Measurements from ENCODE around the gene TBCEL.
"Not testable (repeated sequence)": the region's sequence is repeated elsewhere in the genome, so short reads cannot be mapped to it uniquely, and the experiment has no call there.

The TBCEL gene

GRCh38 chr11:121023848-121024751, at the start of gene TBCEL:
TSS of gene TBCEL (plus strand) at chr11:121024102. CDS start at chr11:121045691, 21,589 bp downstream.
- DNase-seq (ENCODE audit: low read depth, low spot score) = peak; percentile 96

- DNase-seq (ENCODE audit: low read depth, low spot score) = no peak
Observed at GRCh38 chr11:120974466-120974865, 49.4 kb upstream of the TBCEL start.

- DNase-seq (ENCODE audit: low read depth, low spot score) = no peak
Observed at GRCh38 chr11:120974965-120975364, 48.9 kb upstream of the TBCEL start.

DNA sequence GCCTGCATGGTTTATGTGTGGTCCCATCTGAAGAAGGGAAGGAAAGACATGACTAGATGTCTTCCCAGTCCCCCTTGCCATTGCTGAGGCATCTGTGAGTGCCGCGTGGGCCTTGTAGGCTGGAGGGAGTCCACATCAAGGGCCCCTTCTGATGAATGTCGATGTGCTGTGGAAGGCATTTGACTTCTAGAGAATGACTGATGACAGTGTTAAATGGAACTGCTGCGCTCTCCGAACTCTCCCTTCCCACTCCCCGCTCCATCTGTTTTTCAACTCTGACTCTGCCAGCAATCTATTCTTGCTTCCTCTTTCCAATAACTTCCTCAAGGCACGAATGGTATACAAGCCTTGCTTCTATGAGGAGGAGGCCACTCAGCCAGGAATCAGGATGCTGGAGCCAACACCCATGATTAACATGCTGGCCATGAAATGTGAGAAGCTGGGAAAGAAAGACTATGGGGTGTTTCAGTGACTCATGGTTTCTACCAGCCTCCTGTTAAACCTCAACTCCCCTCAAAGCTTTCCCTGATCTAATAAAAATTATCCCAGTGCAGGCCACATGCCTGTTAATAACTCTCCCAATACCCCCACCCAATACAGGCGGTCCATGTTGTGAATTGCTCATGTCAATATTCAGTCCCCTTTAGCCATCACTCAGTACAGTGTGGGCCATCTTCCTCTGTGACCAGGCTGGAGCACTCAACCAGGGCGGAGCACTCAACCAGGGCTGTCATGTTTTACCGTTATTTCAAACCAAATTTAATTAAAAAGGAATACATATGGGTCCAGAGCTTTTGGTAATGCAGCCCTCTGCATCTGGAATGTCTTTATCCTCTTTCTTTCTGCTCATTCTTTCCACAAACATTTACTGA, 46.4 kb upstream of the TBCEL start:
- no peak for DNase-seq (ENCODE audit: low read depth, low spot score)

DNA sequence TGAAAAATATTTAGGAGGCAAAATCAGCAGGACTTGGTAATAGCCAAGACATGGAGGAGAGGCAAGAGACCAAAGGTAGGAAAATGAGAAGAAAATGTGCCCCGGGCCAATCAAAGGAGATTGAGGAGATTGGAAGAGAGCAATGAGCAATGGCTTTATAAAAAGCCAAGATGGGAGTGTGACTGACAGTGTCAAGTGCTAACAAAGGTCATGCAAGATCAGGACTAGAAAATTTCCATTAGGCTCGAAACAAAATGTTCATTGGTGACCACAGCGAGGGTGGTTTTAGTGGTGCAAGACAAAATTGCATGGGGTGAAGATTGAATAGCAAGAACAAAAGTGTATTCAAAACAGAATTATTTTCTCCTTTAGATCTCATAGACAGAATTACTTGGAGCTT, 45.2 kb upstream of the TBCEL start:
- DNase-seq (ENCODE audit: low read depth, low spot score) = no peak

DNA sequence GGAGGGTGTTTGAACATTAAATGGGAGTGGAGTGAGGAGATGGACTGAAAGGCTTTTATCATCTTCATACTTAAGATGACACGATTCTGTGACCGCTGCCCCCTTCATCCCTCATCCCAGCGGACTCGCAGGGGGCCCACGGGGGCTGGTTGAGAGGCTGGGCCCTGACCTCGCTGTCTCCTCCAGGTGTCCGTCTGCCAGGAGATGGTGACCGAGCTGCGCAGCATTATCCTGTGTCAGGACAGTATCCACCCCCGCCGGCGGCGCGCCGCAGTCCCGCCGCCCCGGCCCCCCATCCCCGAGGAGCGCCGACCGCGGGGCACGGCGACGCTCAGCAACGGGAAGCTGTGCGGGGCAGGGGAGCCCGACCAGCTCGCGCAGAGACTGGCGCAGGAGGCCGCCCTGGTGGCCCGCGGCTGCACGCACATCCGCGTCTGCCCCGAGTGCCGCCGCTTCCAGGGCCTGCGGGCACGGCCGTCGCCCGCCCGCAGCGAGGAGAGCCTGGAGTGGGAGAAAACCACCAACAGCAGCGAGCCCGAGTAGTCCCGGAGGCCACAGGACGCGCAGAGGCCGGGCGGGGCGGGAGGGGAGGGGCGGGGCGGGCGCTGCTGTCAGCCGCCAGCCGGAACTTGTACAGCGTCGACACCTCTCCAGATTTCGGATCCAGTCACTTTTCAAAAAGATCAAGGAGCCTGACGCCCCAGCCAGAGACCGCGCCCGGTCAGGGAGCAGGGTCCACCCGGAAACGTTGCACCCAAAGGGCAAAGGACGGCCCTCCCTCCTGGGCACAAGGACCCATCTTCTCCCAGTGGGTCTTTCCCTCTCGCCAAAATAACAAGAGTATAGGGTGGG, 38.0 kb upstream of the TBCEL start:
- DNase-seq (ENCODE audit: low read depth, low spot score) = peak; percentile 85

GRCh38 chr11:120988603-120989002, 35.3 kb upstream of the TBCEL start:
- no peak for DNase-seq (ENCODE audit: low read depth, low spot score)

DNA sequence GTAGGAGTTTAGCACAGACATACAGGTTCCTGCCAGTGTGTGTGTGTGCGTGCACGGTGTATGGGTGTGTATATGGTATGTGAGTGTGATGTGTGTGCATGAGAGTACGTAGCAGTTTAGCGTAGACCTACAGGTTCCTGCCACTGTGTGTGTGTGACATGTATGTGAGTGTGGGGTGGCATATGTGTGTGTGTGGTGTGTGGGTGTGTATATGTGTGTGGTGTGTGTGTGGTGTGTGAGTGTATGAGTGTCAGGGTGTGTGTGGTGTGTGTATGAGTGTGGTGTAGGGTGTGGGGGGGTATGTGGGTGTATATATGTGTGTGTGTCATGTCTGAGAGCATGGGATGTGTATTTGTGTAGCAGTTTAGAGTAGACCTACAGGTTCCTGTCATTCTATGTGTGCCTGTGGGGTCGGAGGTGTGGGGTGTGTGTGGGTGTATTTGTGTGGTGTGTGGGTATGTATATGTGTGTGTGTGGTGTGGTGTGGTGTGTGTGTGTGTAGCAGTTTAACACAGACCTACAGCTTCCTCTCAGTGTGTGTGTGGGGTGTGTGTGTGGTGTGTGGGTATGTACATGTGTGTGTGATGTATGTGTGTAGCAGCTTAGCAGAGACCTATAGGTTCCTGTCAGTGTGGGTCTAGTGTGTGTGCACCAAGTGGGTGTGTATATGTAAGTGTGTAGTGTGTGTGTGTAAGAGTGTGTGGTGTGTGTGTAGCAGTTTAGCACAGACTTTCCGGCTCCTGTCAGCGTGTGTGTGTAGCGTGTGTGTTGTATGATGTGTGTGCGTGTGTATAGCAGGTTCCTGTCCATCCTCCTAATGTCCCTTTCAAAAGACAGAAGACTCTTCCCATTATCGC, 31.8 kb upstream of the TBCEL start:
- DNase-seq (ENCODE audit: low read depth, low spot score) = no peak

DNA sequence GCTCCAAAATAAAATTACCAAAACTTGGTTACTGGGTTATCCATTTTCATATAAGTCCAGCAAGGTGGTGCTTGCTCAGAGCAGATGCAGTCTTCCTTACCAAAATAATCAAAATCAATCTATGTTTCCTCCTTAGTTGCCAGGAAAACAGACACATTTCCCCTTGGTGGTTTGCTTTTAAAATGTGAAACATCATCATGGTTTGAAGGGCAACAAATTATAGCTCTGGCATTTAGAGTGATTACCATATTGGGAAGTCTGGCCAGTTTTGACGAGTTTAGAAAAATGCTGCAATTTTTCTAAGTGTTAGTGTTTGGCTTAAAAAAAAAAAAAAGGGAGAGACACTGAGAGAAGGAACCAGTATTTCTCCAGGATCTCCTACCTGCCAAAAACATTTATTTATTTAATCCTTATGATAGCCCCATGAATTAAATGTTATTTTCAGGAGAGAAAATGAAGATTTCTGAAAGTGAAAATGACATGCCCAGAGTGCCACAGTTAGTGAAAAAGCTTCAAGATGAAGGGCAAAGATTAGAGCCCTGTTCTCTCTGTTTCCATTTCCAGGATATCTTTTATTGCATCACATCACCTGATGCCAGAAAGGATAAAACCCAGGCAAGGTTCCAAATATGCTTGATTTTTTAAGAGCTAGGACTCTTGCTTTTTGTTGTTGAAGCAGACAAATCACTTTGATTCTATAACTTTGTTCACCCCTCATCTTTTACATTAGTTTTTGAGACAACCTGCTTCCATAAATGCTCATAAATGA, 29.6 kb upstream of the TBCEL start:
- DNase-seq (ENCODE audit: low read depth, low spot score) = no peak

DNA sequence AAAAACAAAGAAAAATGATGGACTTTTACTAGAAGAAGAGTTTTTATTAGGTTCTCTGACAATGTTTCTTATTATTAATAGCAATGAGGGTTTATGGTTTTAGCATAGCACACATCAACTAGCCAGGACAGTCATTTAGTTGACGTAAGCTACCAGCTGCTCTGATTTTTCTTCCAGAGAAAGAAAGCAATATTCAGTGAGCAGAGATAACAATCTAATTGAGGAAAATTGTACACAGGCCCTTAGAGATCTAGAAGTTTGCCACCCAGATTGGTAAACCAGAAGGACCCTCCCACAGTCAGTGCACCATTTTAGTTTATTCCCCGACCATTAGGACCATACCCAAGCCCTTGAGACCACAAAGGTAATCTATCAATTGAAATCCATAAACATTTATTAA, 28.7 kb upstream of the TBCEL start:
- DNase-seq (ENCODE audit: low read depth, low spot score) = no peak

DNA sequence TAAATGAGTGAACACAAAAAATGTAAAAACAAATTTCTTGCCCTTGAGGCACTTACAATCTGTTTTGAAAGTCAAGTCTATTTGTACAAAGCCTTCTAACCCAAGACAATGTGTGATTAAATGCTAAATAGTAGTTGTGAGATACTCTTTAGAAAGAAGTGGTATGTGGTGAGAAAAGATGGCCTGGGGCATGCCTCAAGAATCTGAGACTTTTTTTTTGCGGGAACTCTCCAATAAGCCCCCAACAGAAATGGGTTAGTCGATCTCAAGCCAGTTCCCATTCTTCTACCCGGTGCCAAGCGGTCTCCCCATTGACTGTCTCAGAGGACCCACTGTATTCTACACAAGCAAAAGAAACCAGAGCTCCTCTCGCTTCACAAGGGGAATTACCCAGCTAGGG, 26.9 kb upstream of the TBCEL start:
- DNase-seq (ENCODE audit: low read depth, low spot score) = peak; percentile 53

GRCh38 chr11:120998581-120998980, 25.3 kb upstream of the TBCEL start:
- DNase-seq (ENCODE audit: low read depth, low spot score) = peak; percentile 74

- DNase-seq (ENCODE audit: low read depth, low spot score) = no peak
Observed at GRCh38 chr11:121004206-121004840, 19.6 kb upstream of the TBCEL start.

GRCh38 chr11:121006922-121007321, 17.0 kb upstream of the TBCEL start:
- no peak for DNase-seq (ENCODE audit: low read depth, low spot score)

GRCh38 chr11:121008551-121008950, 15.4 kb upstream of the TBCEL start:
- no peak for DNase-seq (ENCODE audit: low read depth, low spot score)

- DNase-seq (ENCODE audit: low read depth, low spot score) = no peak
Observed at GRCh38 chr11:121012091-121012490, 11.8 kb upstream of the TBCEL start.

GRCh38 chr11:121018746-121019145, 5.2 kb upstream of the TBCEL start:
- no peak for DNase-seq (ENCODE audit: low read depth, low spot score)

DNA sequence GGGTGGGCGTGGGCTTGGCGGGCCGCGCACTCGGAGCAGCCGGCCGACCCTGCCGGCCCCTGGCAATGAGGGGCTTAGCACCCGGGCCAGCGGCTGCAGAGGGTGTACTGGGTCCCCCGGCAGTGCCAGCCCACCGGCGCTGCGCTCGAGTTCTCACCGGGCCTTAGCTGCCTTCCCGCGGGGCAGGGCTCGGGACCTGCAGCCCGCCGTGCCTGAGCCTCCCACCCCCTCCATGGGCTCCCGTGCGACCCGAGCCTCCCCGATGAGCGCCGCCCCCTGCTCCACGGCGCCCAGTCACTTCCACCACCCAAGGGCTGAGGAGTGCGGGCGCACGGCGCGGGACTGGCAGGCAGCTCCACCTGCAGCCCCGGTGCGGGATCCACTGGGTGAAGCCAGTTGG, 2.2 kb upstream of the TBCEL start:
- not testable (repeated sequence) for DNase-seq (ENCODE audit: low read depth, low spot score)

DNA sequence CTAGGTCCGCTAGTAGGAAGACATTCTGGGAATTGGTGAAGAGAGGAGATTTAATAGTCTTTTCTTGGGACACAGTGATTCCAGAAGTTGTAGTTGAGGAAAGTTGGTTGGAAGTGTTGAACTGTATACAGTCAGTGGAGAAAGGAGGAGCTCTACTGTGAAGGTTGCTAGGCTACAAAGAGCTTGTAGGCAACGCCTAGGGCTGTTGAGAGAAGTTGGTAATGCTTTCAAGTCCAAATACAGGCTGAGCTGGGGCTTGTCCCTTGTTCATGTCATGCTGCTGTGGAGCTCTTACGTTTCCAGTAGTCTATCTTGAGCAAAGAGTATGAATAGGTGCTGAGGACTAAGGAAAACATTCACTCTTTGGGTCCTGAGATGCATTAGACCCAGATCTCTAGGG, 1.1 kb downstream of the TBCEL start:
- peak; percentile 37 for DNase-seq (ENCODE audit: low read depth, low spot score)
